ENCODE results near the gene TRPM1. TPM values are rescaled to one million over a fixed set of nuclear protein-coding genes. Genes with fewer than 3 reads are reported as not detected.
A peak's percentile ranks its signal among the peaks of the same experiment; 100 is the strongest.

Gene TRPM1
- total RNA-seq, 2 donors from 2014 or later, result not detected

DNA sequence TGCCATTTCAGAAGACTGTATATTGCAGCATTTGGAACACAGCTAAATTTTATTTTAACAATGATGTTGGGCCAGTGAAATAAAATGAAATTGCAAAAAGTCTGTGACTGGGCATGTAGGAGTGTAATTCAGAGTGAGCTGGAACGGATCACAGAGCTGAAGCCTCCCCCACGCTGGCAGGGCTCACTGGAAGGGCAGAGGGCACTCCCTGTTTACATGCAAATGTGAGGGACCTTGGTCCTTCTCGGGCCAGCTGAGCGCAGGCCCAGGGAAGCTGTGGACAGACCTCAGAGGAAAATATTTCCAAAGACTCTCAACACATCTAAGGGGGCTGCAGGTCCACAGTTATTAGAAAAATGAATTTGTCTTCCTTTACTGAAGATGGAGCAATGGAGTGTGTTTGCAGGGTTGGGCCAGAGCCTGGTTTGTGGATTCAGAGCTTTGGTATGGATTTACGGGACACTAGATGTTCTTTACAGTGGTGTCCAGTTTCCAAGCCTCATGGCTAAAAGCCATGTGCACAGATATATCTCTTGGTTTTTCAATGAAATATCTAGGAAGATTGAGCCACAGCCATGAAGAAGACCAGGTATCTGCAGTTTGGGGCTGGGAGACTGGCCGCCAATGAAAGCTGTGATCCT lies 32.0 kb downstream of the TRPM1 start:
- no peak overlapping the region for H3K27ac ChIP-seq
- H3K4me3 ChIP-seq, result no peak overlapping the region
- no peaks in the 10 kb centered on the region for H3K4me1 ChIP-seq (ENCODE audit: control insufficient read depth in 1 of 2, low read depth in 2 of 2)
- ATAC-seq (ENCODE audit: insufficient number of reproducible peaks, low FRiP score, low read depth) (no peak), DNase-seq (ENCODE audit: low spot score) (no peak)
- no peaks in the 10 kb centered on the region for H3K9me3 ChIP-seq
- no peaks in the 10 kb centered on the region for H3K27me3 ChIP-seq (replicated peaks; ENCODE audit: insufficient read depth)
- TF ChIP-seq, protein P1, sequence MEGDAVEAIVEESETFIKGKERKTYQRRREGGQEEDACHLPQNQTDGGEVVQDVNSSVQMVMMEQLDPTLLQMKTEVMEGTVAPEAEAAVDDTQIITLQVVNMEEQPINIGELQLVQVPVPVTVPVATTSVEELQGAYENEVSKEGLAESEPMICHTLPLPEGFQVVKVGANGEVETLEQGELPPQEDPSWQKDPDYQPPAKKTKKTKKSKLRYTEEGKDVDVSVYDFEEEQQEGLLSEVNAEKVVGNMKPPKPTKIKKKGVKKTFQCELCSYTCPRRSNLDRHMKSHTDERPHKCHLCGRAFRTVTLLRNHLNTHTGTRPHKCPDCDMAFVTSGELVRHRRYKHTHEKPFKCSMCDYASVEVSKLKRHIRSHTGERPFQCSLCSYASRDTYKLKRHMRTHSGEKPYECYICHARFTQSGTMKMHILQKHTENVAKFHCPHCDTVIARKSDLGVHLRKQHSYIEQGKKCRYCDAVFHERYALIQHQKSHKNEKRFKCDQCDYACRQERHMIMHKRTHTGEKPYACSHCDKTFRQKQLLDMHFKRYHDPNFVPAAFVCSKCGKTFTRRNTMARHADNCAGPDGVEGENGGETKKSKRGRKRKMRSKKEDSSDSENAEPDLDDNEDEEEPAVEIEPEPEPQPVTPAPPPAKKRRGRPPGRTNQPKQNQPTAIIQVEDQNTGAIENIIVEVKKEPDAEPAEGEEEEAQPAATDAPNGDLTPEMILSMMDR (IDR thresholded peaks at IDR 0.05), result no peak
- no peaks in the 10 kb centered on the region for H3K36me3 ChIP-seq

DNA sequence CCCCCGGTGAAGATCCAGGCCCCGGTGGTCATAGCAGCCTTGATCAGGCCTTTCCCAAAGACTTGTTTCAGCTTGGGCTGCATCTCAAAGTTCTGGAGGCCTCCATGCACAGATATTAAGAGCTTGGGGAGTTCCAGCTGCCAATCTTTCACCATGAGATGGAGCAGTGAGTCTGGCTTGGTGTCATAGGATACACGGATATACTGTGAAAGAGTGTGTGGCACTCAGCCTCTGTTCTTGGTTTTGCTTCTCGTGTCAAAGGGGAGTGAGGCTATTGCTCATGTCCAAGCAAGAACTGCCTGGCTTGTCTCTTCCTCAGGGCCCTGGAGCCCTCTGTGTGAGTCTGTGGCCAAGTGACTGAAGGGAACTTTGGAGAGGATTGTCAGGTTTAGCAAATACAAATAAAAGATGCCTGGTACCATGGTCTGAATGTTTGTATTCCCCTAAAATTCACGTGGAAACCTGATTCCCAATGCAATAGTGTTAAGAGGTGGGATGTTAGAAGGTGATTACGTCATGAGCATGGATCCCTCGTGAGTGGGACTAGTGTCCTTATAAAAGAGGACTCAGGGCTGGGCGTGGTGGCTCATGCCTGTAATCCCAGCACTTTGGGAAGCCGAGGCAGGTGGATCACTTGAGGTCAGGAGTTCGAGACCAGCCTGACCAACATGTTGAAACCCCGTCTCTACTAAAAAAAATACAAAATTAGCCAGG lies 33.5 kb downstream of the TRPM1 start:
- no peak overlapping the region for H3K4me3 ChIP-seq
- H3K4me1 ChIP-seq (ENCODE audit: control insufficient read depth in 1 of 2, low read depth in 2 of 2), result no peaks in the 10 kb centered on the region
- DNase-seq (ENCODE audit: low spot score) (no peak), ATAC-seq (ENCODE audit: insufficient number of reproducible peaks, low FRiP score, low read depth) (no peak)
- no peaks in the 10 kb centered on the region for H3K36me3 ChIP-seq
- H3K27ac ChIP-seq, result no peak overlapping the region
- no peaks in the 10 kb centered on the region for H3K27me3 ChIP-seq (replicated peaks; ENCODE audit: insufficient read depth)
- no peaks in the 10 kb centered on the region for H3K9me3 ChIP-seq
- TF ChIP-seq, protein P1 (IDR thresholded peaks at IDR 0.05), result no peak

DNA sequence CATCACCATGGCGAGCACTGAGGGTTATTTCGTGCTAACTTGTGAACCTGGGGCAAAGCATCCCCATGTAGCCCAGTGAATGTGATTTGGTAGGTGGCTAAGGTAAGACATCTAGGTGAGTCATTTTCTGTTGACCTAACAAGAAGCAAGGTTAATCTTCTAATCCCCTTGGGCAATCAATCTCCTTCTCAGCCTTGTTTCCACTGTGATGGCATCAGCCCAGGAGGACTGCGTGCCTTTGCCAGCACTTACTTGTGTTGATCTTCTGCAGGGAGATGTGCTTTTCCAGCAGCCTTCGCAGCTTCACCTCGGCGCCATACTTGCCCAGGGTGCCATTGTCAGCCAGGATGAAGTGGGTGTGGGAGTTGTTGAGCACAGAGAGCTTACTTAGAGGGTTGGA lies 35.7 kb downstream of the TRPM1 start:
- Histone ChIP-seq H3K9me3 (no peaks in the 10 kb centered on the region), H3K4me1 (ENCODE audit: control insufficient read depth in 1 of 2, low read depth in 2 of 2) (no peaks in the 10 kb centered on the region), H3K27ac (no peak overlapping the region), H3K4me3 (no peak overlapping the region), H3K36me3 (no peaks in the 10 kb centered on the region), H3K27me3 (replicated peaks; ENCODE audit: insufficient read depth) (no peaks in the 10 kb centered on the region)
- TF ChIP-seq, protein P1 (IDR thresholded peaks at IDR 0.05), result no peak
- ATAC-seq (ENCODE audit: insufficient number of reproducible peaks, low FRiP score, low read depth) (no peak), DNase-seq (ENCODE audit: low spot score) (no peak)

DNA sequence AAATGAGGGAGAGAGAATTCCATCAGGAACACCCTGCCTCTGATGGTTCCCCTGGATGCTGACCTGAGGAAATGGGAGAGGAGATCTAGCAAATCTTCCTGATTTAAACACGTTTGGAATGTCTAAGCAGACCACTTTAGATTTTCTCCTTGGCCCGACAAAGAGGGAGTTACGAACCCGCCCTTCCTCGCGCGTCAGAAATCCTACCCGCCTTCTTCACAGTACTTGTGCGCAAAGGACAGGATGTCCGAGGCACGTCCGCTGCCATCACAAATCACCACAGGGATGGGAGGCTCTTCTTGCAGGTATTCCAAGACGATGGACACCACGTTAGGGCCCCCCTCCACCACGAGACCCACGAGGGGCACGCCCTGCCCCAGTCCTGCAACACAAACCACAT lies 38.6 kb downstream of the TRPM1 start:
- Histone ChIP-seq H3K27ac (no peak overlapping the region), H3K4me1 (ENCODE audit: control insufficient read depth in 1 of 2, low read depth in 2 of 2) (no peaks in the 10 kb centered on the region), H3K9me3 (no peaks in the 10 kb centered on the region), H3K27me3 (replicated peaks; ENCODE audit: insufficient read depth) (no peaks in the 10 kb centered on the region), H3K4me3 (no peak overlapping the region), H3K36me3 (no peaks in the 10 kb centered on the region)
- no peak for DNase-seq (ENCODE audit: low spot score)
- TF ChIP-seq, protein P1 (IDR thresholded peaks at IDR 0.05), result no peak
- peak; percentile 20 for ATAC-seq (ENCODE audit: insufficient number of reproducible peaks, low FRiP score, low read depth)

DNA sequence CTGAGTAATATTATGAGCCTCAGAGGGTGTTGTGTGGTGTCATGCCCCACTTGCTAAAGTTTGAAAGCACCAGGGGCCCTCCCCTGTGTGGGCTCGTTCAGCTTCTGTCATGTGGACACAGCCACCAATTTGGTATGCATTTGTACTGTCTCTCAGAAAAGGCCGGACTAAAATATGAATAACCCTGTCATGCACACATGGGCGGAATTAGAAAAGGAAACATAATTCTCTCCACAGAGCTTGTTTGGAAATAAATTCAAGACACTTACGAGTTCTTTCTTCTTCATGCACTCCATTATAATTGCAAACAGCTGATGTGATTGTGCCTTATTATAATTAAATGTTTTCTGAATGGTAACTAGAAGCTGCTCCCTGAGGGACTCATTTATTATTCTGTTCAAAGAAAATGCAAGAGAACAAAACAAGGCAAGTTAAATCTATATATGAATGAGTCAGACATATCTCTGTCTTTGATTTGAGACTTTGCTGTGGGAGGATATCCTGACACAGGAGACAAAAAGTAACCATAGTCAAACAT lies 39.1 kb downstream of the TRPM1 start:
- DNase-seq (ENCODE audit: low spot score) (no peak), ATAC-seq (ENCODE audit: insufficient number of reproducible peaks, low FRiP score, low read depth) (no peak)
- Histone ChIP-seq H3K4me3 (no peak overlapping the region), H3K36me3 (no peaks in the 10 kb centered on the region), H3K4me1 (ENCODE audit: control insufficient read depth in 1 of 2, low read depth in 2 of 2) (no peaks in the 10 kb centered on the region), H3K27me3 (replicated peaks; ENCODE audit: insufficient read depth) (no peaks in the 10 kb centered on the region), H3K9me3 (no peaks in the 10 kb centered on the region), H3K27ac (no peak overlapping the region)
- TF ChIP-seq, protein P1 (IDR thresholded peaks at IDR 0.05), result no peak

All from thoracic aorta (tissue), 2 donors.